ENCODE data around the gene REEP6.

The REEP6 gene

GRCh38 chr19:1453525-1454364 is 37.2 kb upstream of the REEP6 start:
- peaks cover 35% of the 10 kb centered on the region for H3K4me1 Mint-ChIP-seq
- peak overlapping the region; percentile 16 for H3K4me3 Mint-ChIP-seq
- ATAC-seq, result no peak
- peaks cover 83% of the 10 kb centered on the region for H3K27me3 Mint-ChIP-seq
- no peak overlapping the region for H3K27ac Mint-ChIP-seq
- H3K9me3 Mint-ChIP-seq, result no peaks in the 10 kb centered on the region
- no peaks in the 10 kb centered on the region for H3K36me3 Mint-ChIP-seq

- Mint-ChIP-seq H3K4me1 (peaks cover 32% of the 10 kb centered on the region), H3K27ac (no peak overlapping the region), H3K27me3 (peaks cover 81% of the 10 kb centered on the region), H3K36me3 (peaks cover 6% of the 10 kb centered on the region), H3K4me3 (no peak overlapping the region), H3K9me3 (no peaks in the 10 kb centered on the region)
- peak; percentile 28 for ATAC-seq
These were observed 36.0 kb upstream of the REEP6 start for GRCh38 chr19:1455002-1455335.

GRCh38 chr19:1455336-1456120 is 35.5 kb upstream of the REEP6 start:
- no peak overlapping the region for H3K27ac Mint-ChIP-seq
- H3K4me3 Mint-ChIP-seq, result no peak overlapping the region
- peak; percentile 55 for ATAC-seq
- peaks cover 78% of the 10 kb centered on the region for H3K27me3 Mint-ChIP-seq
- peaks cover 32% of the 10 kb centered on the region for H3K4me1 Mint-ChIP-seq
- H3K36me3 Mint-ChIP-seq, result peaks cover 6% of the 10 kb centered on the region
- H3K9me3 Mint-ChIP-seq, result no peaks in the 10 kb centered on the region

GRCh38 chr19:1456121-1456900 is 34.7 kb upstream of the REEP6 start:
- Mint-ChIP-seq H3K4me3 (no peak overlapping the region), H3K27ac (no peak overlapping the region), H3K9me3 (no peaks in the 10 kb centered on the region), H3K36me3 (peaks cover 6% of the 10 kb centered on the region), H3K27me3 (peaks cover 70% of the 10 kb centered on the region), H3K4me1 (peaks cover 32% of the 10 kb centered on the region)
- no peak for ATAC-seq

- Mint-ChIP-seq H3K36me3 (peaks cover 6% of the 10 kb centered on the region), H3K9me3 (no peaks in the 10 kb centered on the region), H3K4me3 (no peak overlapping the region), H3K27ac (no peak overlapping the region), H3K27me3 (peaks cover 61% of the 10 kb centered on the region), H3K4me1 (peaks cover 32% of the 10 kb centered on the region)
- ATAC-seq, result no peak
These were observed 33.8 kb upstream of the REEP6 start for GRCh38 chr19:1457031-1457739.

- H3K4me1 Mint-ChIP-seq, result peaks cover 30% of the 10 kb centered on the region
- peaks cover 6% of the 10 kb centered on the region for H3K36me3 Mint-ChIP-seq
- ATAC-seq, result no peak
These were observed 33.1 kb upstream of the REEP6 start for GRCh38 chr19:1457892-1458291.

GRCh38 chr19:1459479-1459878 is 31.5 kb upstream of the REEP6 start:
- Mint-ChIP-seq H3K4me1 (peaks cover 20% of the 10 kb centered on the region), H3K27ac (no peak overlapping the region), H3K36me3 (peaks cover 6% of the 10 kb centered on the region), H3K9me3 (no peaks in the 10 kb centered on the region), H3K27me3 (peaks cover 38% of the 10 kb centered on the region), H3K4me3 (no peak overlapping the region)
- no peak for ATAC-seq

More at GRCh38 chr19:1457892-1458291, 33.1 kb upstream of the REEP6 start:
- no peak overlapping the region for H3K27ac Mint-ChIP-seq
- H3K27me3 Mint-ChIP-seq, result peaks cover 54% of the 10 kb centered on the region
- H3K4me3 Mint-ChIP-seq, result no peak overlapping the region
- H3K9me3 Mint-ChIP-seq, result no peaks in the 10 kb centered on the region

GRCh38 chr19:1460033-1460995 is 30.7 kb upstream of the REEP6 start:
- no peak for ATAC-seq
- H3K4me1 Mint-ChIP-seq, result peaks cover 13% of the 10 kb centered on the region
- peaks cover 6% of the 10 kb centered on the region for H3K36me3 Mint-ChIP-seq
- no peak overlapping the region for H3K27ac Mint-ChIP-seq
- peaks cover 30% of the 10 kb centered on the region for H3K27me3 Mint-ChIP-seq
- H3K4me3 Mint-ChIP-seq, result no peak overlapping the region
- no peaks in the 10 kb centered on the region for H3K9me3 Mint-ChIP-seq

- H3K4me1 Mint-ChIP-seq, result peaks cover 5% of the 10 kb centered on the region
- ATAC-seq, result no peak
- H3K4me3 Mint-ChIP-seq, result no peak overlapping the region
- peaks cover 21% of the 10 kb centered on the region for H3K27me3 Mint-ChIP-seq
- H3K9me3 Mint-ChIP-seq, result no peaks in the 10 kb centered on the region
- H3K27ac Mint-ChIP-seq, result no peak overlapping the region
- H3K36me3 Mint-ChIP-seq, result peaks cover 6% of the 10 kb centered on the region
These were observed 29.1 kb upstream of the REEP6 start for GRCh38 chr19:1461862-1462261.

GRCh38 chr19:1465191-1466016 is 25.6 kb upstream of the REEP6 start:
- H3K9me3 Mint-ChIP-seq, result no peaks in the 10 kb centered on the region
- H3K27ac Mint-ChIP-seq, result no peak overlapping the region
- ATAC-seq, result no peak
- no peaks in the 10 kb centered on the region for H3K36me3 Mint-ChIP-seq
- H3K27me3 Mint-ChIP-seq, result peaks cover 8% of the 10 kb centered on the region
- peaks cover 7% of the 10 kb centered on the region for H3K4me1 Mint-ChIP-seq
- no peak overlapping the region for H3K4me3 Mint-ChIP-seq

GRCh38 chr19:1466018-1466460 is 24.9 kb upstream of the REEP6 start:
- H3K27me3 Mint-ChIP-seq, result peaks cover 8% of the 10 kb centered on the region
- H3K36me3 Mint-ChIP-seq, result no peaks in the 10 kb centered on the region
- no peak overlapping the region for H3K27ac Mint-ChIP-seq
- no peaks in the 10 kb centered on the region for H3K9me3 Mint-ChIP-seq
- H3K4me1 Mint-ChIP-seq, result peaks cover 9% of the 10 kb centered on the region
- ATAC-seq, result no peak
- no peak overlapping the region for H3K4me3 Mint-ChIP-seq

GRCh38 chr19:1466461-1467214 is 24.3 kb upstream of the REEP6 start:
- Mint-ChIP-seq H3K4me1 (peaks cover 15% of the 10 kb centered on the region), H3K36me3 (no peaks in the 10 kb centered on the region), H3K27ac (no peak overlapping the region), H3K27me3 (peaks cover 8% of the 10 kb centered on the region), H3K9me3 (no peaks in the 10 kb centered on the region), H3K4me3 (no peak overlapping the region)
- ATAC-seq, result no peak

- Mint-ChIP-seq H3K27ac (no peak overlapping the region), H3K27me3 (peaks cover 8% of the 10 kb centered on the region), H3K4me1 (peaks cover 20% of the 10 kb centered on the region), H3K36me3 (no peaks in the 10 kb centered on the region), H3K4me3 (no peak overlapping the region), H3K9me3 (no peaks in the 10 kb centered on the region)
- no peak for ATAC-seq
These were observed 23.8 kb upstream of the REEP6 start for GRCh38 chr19:1467215-1467489.
